Measurements from ENCODE around the gene CAMK1D. TPM values are rescaled to one million over a fixed set of nuclear protein-coding genes. Genes with fewer than 3 reads are reported as not detected.
"Not testable (repeated sequence)": the region's sequence is repeated elsewhere in the genome, so short reads cannot be mapped to it uniquely, and the experiment has no call there.

CAMK1D gene
- polyA plus RNA-seq, 1 donor = 8.4 TPM

- H3K27me3 ChIP-seq (ENCODE audit: control insufficient read depth, insufficient read depth, low read length) = no peaks in the 10 kb centered on the region
- WGBS (ENCODE audit: insufficient coverage, low lambda C conversion rate) = 71% methylated on average over 1 of the region's 2 CpGs
- no peaks in the 10 kb centered on the region for H3K9me3 ChIP-seq (ENCODE audit: control insufficient read depth, low read depth, low read length)
- no peak for DNase-seq
- no peak overlapping the region for H3K27ac ChIP-seq (ENCODE audit: low read length)
- no peak overlapping the region for H3K4me3 ChIP-seq (ENCODE audit: low read length)
- peaks cover 22% of the 10 kb centered on the region for H3K4me1 ChIP-seq (ENCODE audit: control insufficient read depth, insufficient read depth, low read length)
- no peaks in the 10 kb centered on the region for H3K36me3 ChIP-seq (ENCODE audit: control insufficient read depth, insufficient read depth, low read length)
These were observed 2.5 kb downstream of the CAMK1D start for GRCh38 chr10:12351889-12352288.

GRCh38 chr10:12353399-12354242, 4.3 kb downstream of the CAMK1D start:
- Histone ChIP-seq H3K4me1 (ENCODE audit: control insufficient read depth, insufficient read depth, low read length) (peaks cover 10% of the 10 kb centered on the region), H3K36me3 (ENCODE audit: control insufficient read depth, insufficient read depth, low read length) (no peaks in the 10 kb centered on the region), H3K27me3 (ENCODE audit: control insufficient read depth, insufficient read depth, low read length) (no peaks in the 10 kb centered on the region), H3K4me3 (ENCODE audit: low read length) (no peak overlapping the region), H3K9me3 (ENCODE audit: control insufficient read depth, low read depth, low read length) (no peaks in the 10 kb centered on the region), H3K27ac (ENCODE audit: low read length) (no peak overlapping the region)
- WGBS (ENCODE audit: insufficient coverage, low lambda C conversion rate) = no CpG with 5 or more reads among the region's 12 CpGs
- no peak for DNase-seq

- not testable (repeated sequence) for H3K36me3 ChIP-seq (ENCODE audit: control insufficient read depth, insufficient read depth, low read length); H3K4me3 ChIP-seq (ENCODE audit: low read length); DNase-seq; H3K27me3 ChIP-seq (ENCODE audit: control insufficient read depth, insufficient read depth, low read length); H3K9me3 ChIP-seq (ENCODE audit: control insufficient read depth, low read depth, low read length); H3K27ac ChIP-seq (ENCODE audit: low read length)
- H3K4me1 ChIP-seq (ENCODE audit: control insufficient read depth, insufficient read depth, low read length) = peaks cover 10% of the 10 kb centered on the region
- no CpG with 5 or more reads among the region's 7 CpGs for WGBS (ENCODE audit: insufficient coverage, low lambda C conversion rate)
These were observed 5.3 kb downstream of the CAMK1D start for GRCh38 chr10:12354696-12355095.

- H3K4me3 ChIP-seq (ENCODE audit: low read length) = no peak overlapping the region
- no peaks in the 10 kb centered on the region for H3K27me3 ChIP-seq (ENCODE audit: control insufficient read depth, insufficient read depth, low read length)
- H3K4me1 ChIP-seq (ENCODE audit: control insufficient read depth, insufficient read depth, low read length) = peaks cover 10% of the 10 kb centered on the region
- H3K36me3 ChIP-seq (ENCODE audit: control insufficient read depth, insufficient read depth, low read length) = no peaks in the 10 kb centered on the region
- WGBS (ENCODE audit: insufficient coverage, low lambda C conversion rate) = no CpG with 5 or more reads among the region's 12 CpGs
- H3K27ac ChIP-seq (ENCODE audit: low read length) = no peak overlapping the region
- H3K9me3 ChIP-seq (ENCODE audit: control insufficient read depth, low read depth, low read length) = no peaks in the 10 kb centered on the region
- DNase-seq = no peak
These were observed 6.0 kb downstream of the CAMK1D start for GRCh38 chr10:12355384-12355783.

GRCh38 chr10:12357525-12358151, 8.3 kb downstream of the CAMK1D start:
- Histone ChIP-seq H3K9me3 (ENCODE audit: control insufficient read depth, low read depth, low read length) (no peaks in the 10 kb centered on the region), H3K27me3 (ENCODE audit: control insufficient read depth, insufficient read depth, low read length) (no peaks in the 10 kb centered on the region), H3K27ac (ENCODE audit: low read length) (no peak overlapping the region), H3K4me3 (ENCODE audit: low read length) (no peak overlapping the region), H3K36me3 (ENCODE audit: control insufficient read depth, insufficient read depth, low read length) (no peaks in the 10 kb centered on the region), H3K4me1 (ENCODE audit: control insufficient read depth, insufficient read depth, low read length) (no peaks in the 10 kb centered on the region)
- 91% methylated on average over 4 of the region's 13 CpGs for WGBS (ENCODE audit: insufficient coverage, low lambda C conversion rate)
- no peak for DNase-seq

- WGBS (ENCODE audit: insufficient coverage, low lambda C conversion rate) = 60% methylated on average over 1 of the region's 11 CpGs
- no peak for DNase-seq
- Histone ChIP-seq H3K27me3 (ENCODE audit: control insufficient read depth, insufficient read depth, low read length) (no peaks in the 10 kb centered on the region), H3K4me1 (ENCODE audit: control insufficient read depth, insufficient read depth, low read length) (no peaks in the 10 kb centered on the region), H3K4me3 (ENCODE audit: low read length) (no peak overlapping the region), H3K27ac (ENCODE audit: low read length) (no peak overlapping the region), H3K36me3 (ENCODE audit: control insufficient read depth, insufficient read depth, low read length) (no peaks in the 10 kb centered on the region), H3K9me3 (ENCODE audit: control insufficient read depth, low read depth, low read length) (no peaks in the 10 kb centered on the region)
These were observed 9.7 kb downstream of the CAMK1D start for GRCh38 chr10:12358863-12359564.

- Histone ChIP-seq H3K4me3 (ENCODE audit: low read length) (no peak overlapping the region), H3K9me3 (ENCODE audit: control insufficient read depth, low read depth, low read length) (no peaks in the 10 kb centered on the region), H3K36me3 (ENCODE audit: control insufficient read depth, insufficient read depth, low read length) (no peaks in the 10 kb centered on the region), H3K27ac (ENCODE audit: low read length) (no peak overlapping the region), H3K27me3 (ENCODE audit: control insufficient read depth, insufficient read depth, low read length) (no peaks in the 10 kb centered on the region), H3K4me1 (ENCODE audit: control insufficient read depth, insufficient read depth, low read length) (no peaks in the 10 kb centered on the region)
- no CpG with 5 or more reads among the region's 5 CpGs for WGBS (ENCODE audit: insufficient coverage, low lambda C conversion rate)
- no peak for DNase-seq
These were observed 11.1 kb downstream of the CAMK1D start for GRCh38 chr10:12360461-12360860.

- not testable (repeated sequence) for H3K4me1 ChIP-seq (ENCODE audit: control insufficient read depth, insufficient read depth, low read length); H3K27me3 ChIP-seq (ENCODE audit: control insufficient read depth, insufficient read depth, low read length)
These were observed 11.8 kb downstream of the CAMK1D start for GRCh38 chr10:12361115-12361514.

GRCh38 chr10:12364559-12364958, 15.2 kb downstream of the CAMK1D start:
- H3K9me3 ChIP-seq (ENCODE audit: control insufficient read depth, low read depth, low read length) = no peaks in the 10 kb centered on the region
- no peaks in the 10 kb centered on the region for H3K4me1 ChIP-seq (ENCODE audit: control insufficient read depth, insufficient read depth, low read length)
- no peak overlapping the region for H3K4me3 ChIP-seq (ENCODE audit: low read length)
- no peak for DNase-seq
- H3K27me3 ChIP-seq (ENCODE audit: control insufficient read depth, insufficient read depth, low read length) = no peaks in the 10 kb centered on the region
- no peak overlapping the region for H3K27ac ChIP-seq (ENCODE audit: low read length)
- H3K36me3 ChIP-seq (ENCODE audit: control insufficient read depth, insufficient read depth, low read length) = no peaks in the 10 kb centered on the region
- WGBS (ENCODE audit: insufficient coverage, low lambda C conversion rate) = 100% methylated on average over 1 of the region's 3 CpGs

More at GRCh38 chr10:12361115-12361514, 11.8 kb downstream of the CAMK1D start:
- not testable (repeated sequence) for H3K27ac ChIP-seq (ENCODE audit: low read length); H3K9me3 ChIP-seq (ENCODE audit: control insufficient read depth, low read depth, low read length); H3K4me3 ChIP-seq (ENCODE audit: low read length); DNase-seq; H3K36me3 ChIP-seq (ENCODE audit: control insufficient read depth, insufficient read depth, low read length)
- WGBS (ENCODE audit: insufficient coverage, low lambda C conversion rate) = no CpG with 5 or more reads among the region's 5 CpGs

- WGBS (ENCODE audit: insufficient coverage, low lambda C conversion rate) = 100% methylated on average over 1 of the region's 4 CpGs
- DNase-seq = no peak
- Histone ChIP-seq H3K27ac (ENCODE audit: low read length) (no peak overlapping the region), H3K9me3 (ENCODE audit: control insufficient read depth, low read depth, low read length) (no peaks in the 10 kb centered on the region), H3K4me3 (ENCODE audit: low read length) (no peak overlapping the region), H3K4me1 (ENCODE audit: control insufficient read depth, insufficient read depth, low read length) (no peaks in the 10 kb centered on the region), H3K36me3 (ENCODE audit: control insufficient read depth, insufficient read depth, low read length) (no peaks in the 10 kb centered on the region), H3K27me3 (ENCODE audit: control insufficient read depth, insufficient read depth, low read length) (no peaks in the 10 kb centered on the region)
These were observed 17.9 kb downstream of the CAMK1D start for GRCh38 chr10:12367272-12367671.

All from large intestine (tissue), 3 donors.